GM18511 (cell line): ENCODE measurements around the gene ADGRV1.
"Not testable (repeated sequence)": the region's sequence is repeated elsewhere in the genome, so short reads cannot be mapped to it uniquely, and the experiment has no call there.

ENCODE experiments used
- ATAC-seq: cut with Tn5 transposase; IDR thresholded peaks from one replicate; pipeline ENCODE4 v1.9.1; 2021; ENCODE audit warnings: mild to moderate bottlenecking, moderate library complexity; ENCODE audit not compliant: unreplicated experiment

The ADGRV1 gene

GRCh38 chr5:90644132-90644531 is 85.5 kb downstream of the ADGRV1 start:
- no peak for ATAC-seq

GRCh38 chr5:90645024-90645610 is 86.5 kb downstream of the ADGRV1 start:
- ATAC-seq, result no peak

GRCh38 chr5:90650767-90651166 is 92.2 kb downstream of the ADGRV1 start:
- no peak for ATAC-seq

GRCh38 chr5:90654215-90654614 is 95.6 kb downstream of the ADGRV1 start:
- no peak for ATAC-seq

GRCh38 chr5:90655423-90655822 is 96.8 kb downstream of the ADGRV1 start:
- no peak for ATAC-seq

GRCh38 chr5:90657030-90657429 is 98.4 kb downstream of the ADGRV1 start:
- no peak for ATAC-seq

- ATAC-seq, result no peak
Measured at GRCh38 chr5:90657788-90658187, 99.2 kb downstream of the ADGRV1 start.

- ATAC-seq, result no peak
Measured at GRCh38 chr5:90658620-90659019, 100.0 kb downstream of the ADGRV1 start.

GRCh38 chr5:90668079-90668565 is 109.5 kb downstream of the ADGRV1 start:
- not testable (repeated sequence) for ATAC-seq

GRCh38 chr5:90675222-90675621 is 116.6 kb downstream of the ADGRV1 start:
- no peak for ATAC-seq

- ATAC-seq, result no peak
Measured at GRCh38 chr5:90680921-90681563, 122.4 kb downstream of the ADGRV1 start.

- ATAC-seq, result no peak
Measured at GRCh38 chr5:90682278-90682677, 123.7 kb downstream of the ADGRV1 start.

- no peak for ATAC-seq
Measured at GRCh38 chr5:90685425-90686022, 126.9 kb downstream of the ADGRV1 start.

- ATAC-seq, result not testable (repeated sequence)
Measured at GRCh38 chr5:90686363-90686762, 127.8 kb downstream of the ADGRV1 start.

GRCh38 chr5:90687458-90687857 is 128.9 kb downstream of the ADGRV1 start:
- not testable (repeated sequence) for ATAC-seq

GRCh38 chr5:90689064-90689463 is 130.5 kb downstream of the ADGRV1 start:
- ATAC-seq, result no peak

- no peak for ATAC-seq
Measured at GRCh38 chr5:90690307-90690706, 131.7 kb downstream of the ADGRV1 start.

- no peak for ATAC-seq
Measured at GRCh38 chr5:90691533-90691932, 132.9 kb downstream of the ADGRV1 start.

GRCh38 chr5:90696153-90696552 is 137.6 kb downstream of the ADGRV1 start:
- ATAC-seq, result no peak

GRCh38 chr5:90700299-90700698 is 141.7 kb downstream of the ADGRV1 start:
- ATAC-seq, result no peak

GRCh38 chr5:90703932-90704331 is 145.3 kb downstream of the ADGRV1 start:
- no peak for ATAC-seq

- no peak for ATAC-seq
Measured at GRCh38 chr5:90707698-90708097, 149.1 kb downstream of the ADGRV1 start.
